GOT3 (cell line): ENCODE results near the gene MCF2L2.
"Not testable (repeated sequence)": the region's sequence is repeated elsewhere in the genome, so short reads cannot be mapped to it uniquely, and the experiment has no call there.

Source experiments
- DNase-seq: peaks from one replicate; lab custom pipeline; 2025; ENCODE audit warnings: mixed read lengths; lab: John Stamatoyannopoulos, UW

The MCF2L2 gene

GRCh38 chr3:183233966-183234365, 194.5 kb downstream of the MCF2L2 start:
- no peak for DNase-seq

DNA sequence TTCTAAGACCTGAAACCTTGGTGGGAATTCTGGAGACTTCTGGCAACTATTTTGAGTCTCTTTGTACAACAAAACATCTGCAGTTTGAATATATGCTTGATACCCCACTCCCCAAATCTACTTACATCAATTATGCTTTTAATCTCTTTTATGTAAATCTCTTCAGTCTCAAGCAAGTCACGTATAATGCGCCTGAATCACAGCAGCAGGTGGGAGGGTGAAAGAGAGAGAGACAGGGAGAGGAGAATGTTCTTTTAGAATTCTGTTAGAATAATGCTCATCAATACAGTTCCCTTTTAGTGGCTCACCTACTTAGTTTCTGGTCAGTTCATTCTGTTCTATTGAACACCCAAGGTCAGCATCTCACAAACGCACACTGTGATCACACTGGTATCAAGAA, 197.6 kb downstream of the MCF2L2 start:
- no peak for DNase-seq

DNA sequence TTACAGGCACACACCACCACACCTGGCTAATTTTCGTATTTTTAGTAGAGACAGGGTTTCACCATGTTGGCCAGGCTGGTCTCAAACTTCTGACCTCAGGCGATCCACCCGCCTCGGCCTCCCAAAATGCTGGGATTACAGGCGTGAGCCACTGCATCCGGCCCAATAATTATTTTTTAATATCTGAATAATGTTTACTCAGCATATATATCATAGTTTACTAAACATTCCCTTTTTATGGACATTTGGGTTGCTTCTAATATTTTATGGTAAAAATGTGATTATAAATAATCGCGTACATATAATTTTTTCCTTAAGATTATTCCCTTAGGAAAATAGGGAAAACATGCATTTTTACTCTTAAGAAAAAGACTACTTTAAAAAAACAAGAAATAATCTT, 198.2 kb downstream of the MCF2L2 start:
- not testable (repeated sequence) for DNase-seq

DNA sequence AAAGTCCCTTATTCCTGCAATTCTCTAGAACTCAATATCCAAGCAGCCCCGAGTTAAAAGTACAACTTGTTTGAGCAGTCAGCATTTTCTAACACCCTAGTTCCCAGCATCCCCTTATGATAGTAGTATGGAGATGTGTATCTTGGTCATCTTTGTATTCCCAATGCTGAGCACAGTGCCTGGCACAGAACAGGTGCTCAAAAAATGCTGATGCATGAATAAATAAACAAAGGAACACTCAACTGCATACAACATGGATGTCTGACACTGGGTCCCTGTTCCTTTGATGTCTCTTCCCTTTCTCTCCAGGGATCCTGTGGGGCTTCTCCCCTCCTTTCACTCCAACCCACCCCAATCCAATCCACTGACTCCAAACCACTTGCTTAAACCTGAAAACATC, 199.2 kb downstream of the MCF2L2 start:
- DNase-seq, result no peak

DNA sequence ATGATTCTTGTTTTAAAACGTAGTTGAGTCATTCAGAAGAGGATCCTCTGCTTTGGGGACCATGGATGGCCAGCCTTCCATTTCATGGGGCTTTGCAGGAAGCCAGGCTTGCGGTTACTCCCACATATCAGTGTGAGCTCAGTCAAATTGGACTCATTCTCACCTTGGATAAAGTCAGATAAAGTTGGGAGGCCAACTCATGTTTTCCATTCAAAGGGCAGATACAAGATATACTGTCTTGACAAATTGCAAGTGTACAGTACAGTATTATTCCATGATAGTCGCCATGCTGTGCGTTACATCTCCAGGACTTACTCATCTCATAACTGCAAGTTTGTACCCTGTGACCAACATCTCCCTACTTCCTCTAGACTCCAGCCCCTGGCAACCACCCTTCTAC, 200.8 kb downstream of the MCF2L2 start:
- no peak for DNase-seq

DNA sequence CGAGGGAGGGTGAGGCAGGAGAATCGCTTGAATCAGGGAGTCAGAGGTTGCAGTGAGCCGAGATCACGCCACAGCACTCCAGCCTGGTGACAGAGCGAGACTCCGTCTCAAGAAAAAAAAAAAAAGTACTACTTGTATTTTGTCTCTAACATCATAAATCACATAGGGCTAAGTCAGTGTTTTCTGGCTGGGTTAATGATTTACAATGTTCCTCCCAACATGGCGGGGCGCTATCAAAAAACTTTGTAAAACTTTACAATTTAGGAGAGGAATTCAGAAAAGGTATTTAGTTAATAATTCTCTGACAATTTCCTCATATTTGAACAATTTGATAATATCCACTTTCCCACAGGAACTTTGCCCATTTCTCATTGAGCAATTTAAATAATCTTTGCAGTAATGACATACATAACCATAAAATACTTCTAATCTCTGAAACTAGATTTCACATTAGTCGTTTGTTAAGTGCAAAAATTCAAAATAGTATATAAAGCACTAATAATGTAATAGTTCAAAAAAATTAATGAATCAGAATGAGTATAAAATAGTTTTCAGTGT, 202.0 kb downstream of the MCF2L2 start:
- DNase-seq, result no peak

DNA sequence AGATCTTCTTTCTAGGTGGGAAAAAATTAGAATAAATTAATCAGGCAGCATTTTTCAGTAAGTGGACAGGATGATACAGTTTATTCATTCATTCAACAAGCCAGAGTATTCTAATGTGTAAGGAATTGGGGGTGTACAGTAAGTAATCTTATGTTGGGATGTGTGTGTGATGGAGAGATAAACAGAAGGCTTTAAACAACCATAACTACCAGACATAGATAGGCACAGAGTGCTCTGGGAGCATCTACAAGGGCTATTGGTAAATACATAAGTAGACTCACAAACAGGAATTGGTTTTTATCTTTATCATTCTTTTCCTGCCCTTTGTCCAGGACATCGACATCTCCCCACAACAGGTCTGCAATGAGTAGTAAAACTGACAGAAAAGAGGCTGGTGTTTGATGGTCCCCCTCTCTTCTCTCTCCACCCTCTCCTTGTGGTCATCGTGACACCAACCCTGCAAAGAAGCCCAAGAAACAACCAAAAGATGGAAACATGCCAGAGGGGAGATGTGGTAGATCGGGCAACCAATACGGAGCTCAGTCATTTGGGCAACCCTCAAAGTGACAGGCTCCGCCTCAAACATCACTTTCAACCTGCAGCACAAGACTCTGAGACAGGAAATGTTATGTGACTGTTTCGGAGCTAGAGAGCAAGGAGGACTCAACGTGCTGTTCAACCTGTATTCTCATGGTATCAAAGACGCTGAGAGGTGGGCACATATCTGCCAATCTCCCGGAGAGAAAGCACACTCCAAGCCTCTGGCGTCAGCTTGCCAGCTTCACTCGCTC, 204.0 kb downstream of the MCF2L2 start:
- no peak for DNase-seq

DNA sequence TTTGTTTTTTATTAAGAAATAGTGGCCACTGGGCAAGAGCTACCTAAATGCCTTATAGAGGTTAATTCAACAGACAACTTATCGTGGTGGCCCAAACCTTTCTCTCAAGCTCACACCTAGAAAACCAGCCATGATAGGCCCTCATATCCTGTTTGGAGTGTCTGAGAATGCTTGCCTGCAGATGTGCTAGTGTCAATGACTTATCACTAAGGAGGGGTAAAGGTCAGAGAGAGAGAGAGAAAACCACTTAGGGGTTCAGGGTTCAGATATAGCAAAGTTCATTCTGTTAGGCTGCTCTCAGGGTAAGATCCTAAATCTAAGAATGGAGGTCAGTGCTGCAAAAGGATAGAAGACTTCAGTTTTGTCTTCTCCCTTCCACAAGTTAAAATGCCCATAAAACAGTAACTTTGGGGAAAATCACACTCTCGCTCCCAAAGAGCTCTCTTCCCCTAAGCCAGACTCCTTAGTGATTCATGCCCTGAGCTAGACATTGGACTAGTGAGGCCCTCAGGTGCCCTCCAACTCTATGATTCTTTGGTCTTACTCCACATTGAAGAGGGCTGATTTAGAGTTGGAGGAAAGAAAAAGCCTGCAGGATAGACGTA, 205.7 kb downstream of the MCF2L2 start:
- no peak for DNase-seq

DNA sequence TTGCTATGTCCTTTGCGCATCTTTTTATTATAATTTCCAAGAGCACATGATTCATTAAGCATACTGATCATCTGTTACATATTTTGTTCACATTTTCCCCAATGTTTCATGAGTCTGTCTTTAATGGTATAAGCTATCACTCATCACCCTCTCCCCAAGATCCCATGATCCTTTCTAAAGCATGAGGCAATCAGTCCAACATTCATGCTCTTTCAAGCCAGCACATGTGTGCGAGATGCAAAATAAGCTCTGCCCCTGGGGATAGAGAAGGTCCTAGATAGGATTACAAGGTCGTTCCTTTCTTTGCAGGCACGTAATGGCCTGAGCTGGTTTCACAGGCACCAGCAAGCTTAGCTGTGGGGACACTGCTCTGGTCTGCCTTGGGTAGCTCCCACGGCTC, 207.6 kb downstream of the MCF2L2 start:
- no peak for DNase-seq

- no peak for DNase-seq
Observed at GRCh38 chr3:183218826-183219225, 209.6 kb downstream of the MCF2L2 start.

GRCh38 chr3:183217548-183218332, 210.7 kb downstream of the MCF2L2 start:
- DNase-seq, result no peak

- DNase-seq, result no peak
Observed at GRCh38 chr3:183215591-183216202, 212.7 kb downstream of the MCF2L2 start.

- DNase-seq, result no peak
Observed at GRCh38 chr3:183214277-183214612, 214.2 kb downstream of the MCF2L2 start.

GRCh38 chr3:183213415-183214276, 214.8 kb downstream of the MCF2L2 start:
- DNase-seq, result no peak

DNA sequence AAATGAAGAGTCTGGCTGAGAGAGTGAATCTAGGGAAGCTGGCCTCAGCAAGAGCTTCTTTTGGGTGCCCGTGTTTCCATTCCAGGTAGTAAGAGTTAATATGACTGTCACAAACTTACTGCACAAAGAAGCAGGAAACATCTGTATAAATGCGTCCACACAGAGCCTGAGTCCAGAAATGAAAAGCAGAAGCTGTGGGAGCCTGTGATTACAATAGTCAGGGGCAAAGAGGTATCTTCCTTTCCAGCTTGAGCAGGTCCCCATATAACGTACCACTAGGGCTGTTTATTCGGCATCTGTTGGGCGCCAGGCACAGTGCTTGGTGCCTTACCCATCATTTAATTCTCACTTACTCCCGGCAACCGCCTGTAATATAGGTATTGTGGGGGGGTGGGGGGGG, 215.9 kb downstream of the MCF2L2 start:
- no peak for DNase-seq

DNA sequence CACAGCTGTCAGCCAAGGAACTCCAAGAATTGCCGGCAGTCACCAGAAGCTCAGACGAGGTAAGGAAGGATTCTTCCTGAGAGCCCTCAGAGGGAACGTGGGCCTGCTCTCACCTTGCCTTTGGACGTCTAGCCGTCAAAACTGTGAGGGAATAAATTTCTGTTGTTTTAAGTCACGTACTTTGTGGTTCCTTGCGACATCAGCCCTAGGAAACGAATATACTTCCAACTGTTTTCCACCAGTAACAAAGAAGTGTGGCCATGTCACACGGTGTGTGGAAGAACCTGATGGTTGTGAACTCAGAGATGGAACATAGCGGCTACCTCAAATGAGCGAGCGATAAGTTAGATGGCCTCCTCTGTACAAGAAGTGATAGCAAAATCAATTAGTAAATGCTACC, 216.3 kb downstream of the MCF2L2 start:
- DNase-seq, result no peak

DNA sequence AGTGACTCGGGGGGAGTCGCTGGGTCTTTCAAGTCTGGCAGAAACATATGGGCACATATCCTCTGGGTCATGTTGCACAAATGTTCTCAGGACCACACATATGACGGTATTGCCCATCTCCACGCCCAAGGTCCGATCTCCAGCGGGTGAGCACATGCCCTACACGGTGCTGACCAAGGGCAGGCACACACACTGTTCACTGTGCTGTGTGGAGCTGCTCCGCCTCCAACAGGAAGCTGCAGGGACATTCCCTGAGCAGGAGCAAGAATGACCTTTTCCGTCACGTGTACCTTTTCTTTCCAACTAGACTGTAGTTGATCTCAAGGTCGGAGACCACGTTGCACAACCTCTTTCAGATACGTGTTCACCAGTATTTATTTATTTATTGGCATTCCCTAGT, 217.1 kb downstream of the MCF2L2 start:
- no peak for DNase-seq

GRCh38 chr3:183210862-183211341, 217.5 kb downstream of the MCF2L2 start:
- no peak for DNase-seq

DNA sequence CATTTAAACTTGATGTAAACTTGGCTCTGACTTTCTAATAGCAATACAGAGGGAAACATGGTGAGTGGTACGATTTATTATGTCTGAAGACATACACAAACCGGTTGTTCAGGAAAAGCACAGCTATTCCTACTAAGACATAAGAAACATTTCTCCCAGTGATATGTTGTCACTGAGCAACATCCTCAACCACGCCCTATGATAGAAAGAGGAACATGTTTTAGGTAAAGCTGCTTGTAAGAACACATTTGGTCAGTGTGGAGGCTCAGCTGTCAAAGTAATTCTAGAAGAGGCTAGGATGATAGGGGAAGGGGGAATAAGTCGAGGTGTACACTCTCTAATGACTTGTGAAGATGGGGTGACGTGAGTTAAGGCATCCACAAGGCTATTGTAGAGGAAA, 218.1 kb downstream of the MCF2L2 start:
- no peak for DNase-seq

DNA sequence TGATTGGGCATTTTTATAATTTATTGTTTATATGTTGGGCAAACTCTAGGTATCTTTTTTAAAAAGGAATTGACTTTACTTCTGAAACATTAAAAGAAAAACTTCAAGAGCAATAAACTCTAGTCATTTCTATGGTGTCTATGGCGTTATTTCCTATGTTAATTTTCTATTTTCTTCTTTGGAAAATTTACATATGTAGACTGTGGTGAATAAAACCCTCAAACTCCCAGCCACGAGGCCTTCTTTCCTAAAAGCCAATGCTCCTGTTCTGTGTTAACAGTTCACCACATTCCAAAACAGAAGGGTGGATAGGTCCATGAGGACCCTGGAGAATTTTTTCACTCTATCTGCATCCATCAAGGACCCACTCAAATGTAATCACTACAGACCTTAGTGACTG, 219.6 kb downstream of the MCF2L2 start:
- no peak for DNase-seq

DNA sequence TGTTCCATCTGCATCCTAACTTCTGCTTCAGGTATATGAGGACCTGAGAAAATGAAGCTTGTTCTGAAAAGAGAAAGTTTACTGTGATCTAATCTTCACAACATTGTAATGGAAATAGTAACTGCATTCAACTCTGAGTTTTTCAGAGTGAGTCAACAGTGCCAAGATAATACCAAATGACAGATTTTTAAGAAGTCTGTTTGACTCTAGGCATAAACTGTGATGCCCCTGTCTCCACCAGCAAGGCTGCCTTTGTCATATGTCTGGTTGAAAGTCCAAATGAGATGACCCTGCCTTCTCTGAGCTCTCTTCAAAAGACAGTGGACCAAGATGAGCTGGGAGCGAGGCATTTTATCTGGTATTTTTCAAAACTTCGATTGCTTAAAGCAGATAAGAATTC, 220.2 kb downstream of the MCF2L2 start:
- DNase-seq, result no peak
